GM19452 (cell line): ENCODE data around the gene SLC7A5.
"Not testable (repeated sequence)": the region's sequence is repeated elsewhere in the genome, so short reads cannot be mapped to it uniquely, and the experiment has no call there.

Experiments used
- ATAC-seq: cut with Tn5 transposase; IDR thresholded peaks from one replicate; pipeline ENCODE4 v1.9.1; 2021; ENCODE audit not compliant: unreplicated experiment

SLC7A5 gene

DNA sequence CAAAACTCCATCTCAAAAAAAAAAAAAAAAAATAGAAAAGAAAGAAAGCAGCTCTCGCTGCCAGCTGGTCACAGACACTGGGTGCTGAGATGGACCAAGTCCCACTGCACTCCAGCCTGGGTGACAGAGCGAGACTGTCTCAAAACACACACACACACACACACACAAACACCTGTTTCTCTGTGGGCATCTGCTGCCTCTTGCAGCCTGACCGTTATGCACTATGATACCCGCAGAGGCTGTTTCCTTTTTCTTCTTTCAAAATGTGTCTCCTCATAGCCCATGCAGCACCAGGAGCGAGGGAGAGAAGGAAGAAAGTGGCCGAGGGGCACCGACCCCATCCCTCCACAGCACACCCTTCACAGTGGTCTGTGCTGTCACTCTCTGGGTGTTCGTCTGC is 66.6 kb downstream of the SLC7A5 start:
- ATAC-seq, result no peak

DNA sequence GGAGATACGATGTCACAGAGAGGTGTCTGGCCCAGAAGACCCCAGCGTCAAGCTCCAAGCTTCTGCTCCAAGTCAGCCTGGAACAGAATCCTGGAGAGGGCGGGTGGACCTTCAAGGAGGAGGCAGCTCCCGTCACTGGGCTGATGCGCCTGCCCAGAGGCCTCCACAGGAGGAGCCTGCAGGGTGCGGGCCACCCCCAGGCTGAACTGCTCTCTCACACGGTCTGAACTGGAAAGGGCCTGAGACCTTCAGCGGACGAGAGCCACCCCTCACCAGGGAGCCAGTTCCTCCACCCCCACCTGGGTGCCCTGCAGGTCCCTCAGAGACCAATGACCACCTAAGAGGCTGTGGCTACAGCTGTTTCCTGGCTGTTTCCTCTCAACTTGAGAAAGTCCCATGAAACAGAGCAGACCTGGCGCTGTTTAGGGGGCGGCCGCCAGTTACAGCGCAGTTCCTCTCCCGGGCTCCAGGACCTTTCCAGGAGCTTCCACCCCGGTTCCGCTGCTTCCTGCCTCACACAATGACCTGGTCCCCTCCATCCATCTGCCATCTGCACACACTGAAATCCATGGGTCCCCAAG is 67.5 kb downstream of the SLC7A5 start:
- no peak for ATAC-seq

DNA sequence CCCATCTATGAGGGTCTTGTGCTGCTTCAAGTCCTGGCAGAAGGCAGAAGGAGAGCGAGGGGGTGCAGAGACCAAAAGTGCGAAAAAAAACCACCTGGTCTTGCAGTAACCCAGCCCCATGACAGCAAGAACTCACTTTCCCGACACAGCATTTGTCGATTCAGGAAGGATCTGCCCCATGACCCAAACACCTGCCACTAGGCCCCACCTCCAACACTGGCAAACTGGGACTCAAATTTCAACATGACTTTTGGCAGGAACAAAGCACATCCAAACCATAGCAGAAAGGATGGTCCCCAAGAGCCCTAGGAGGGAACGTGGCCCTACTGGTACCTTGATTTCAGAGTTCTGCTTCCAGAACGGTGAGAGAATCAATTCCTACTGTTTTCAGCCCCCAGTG is 68.8 kb downstream of the SLC7A5 start:
- ATAC-seq, result no peak

DNA sequence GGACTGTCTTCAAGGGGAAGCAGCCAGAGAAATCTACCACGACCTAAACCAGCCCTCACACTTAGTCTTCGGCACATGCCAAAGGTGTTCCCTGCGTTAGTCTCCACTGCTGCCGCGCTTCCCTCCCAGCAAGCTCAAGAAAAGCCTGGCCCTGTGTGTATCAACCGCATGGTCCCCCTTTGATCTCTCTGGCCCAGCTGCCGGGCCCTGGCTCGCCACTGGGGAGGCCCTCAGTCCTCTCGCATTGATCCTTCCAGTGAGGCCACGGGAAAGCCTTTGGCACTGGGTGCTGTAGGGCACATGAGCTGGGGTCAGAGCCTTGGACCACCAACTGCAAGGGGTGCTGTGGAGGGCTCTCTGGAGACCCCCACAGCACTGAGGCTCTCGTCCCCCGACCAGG is 74.0 kb downstream of the SLC7A5 start:
- no peak for ATAC-seq

DNA sequence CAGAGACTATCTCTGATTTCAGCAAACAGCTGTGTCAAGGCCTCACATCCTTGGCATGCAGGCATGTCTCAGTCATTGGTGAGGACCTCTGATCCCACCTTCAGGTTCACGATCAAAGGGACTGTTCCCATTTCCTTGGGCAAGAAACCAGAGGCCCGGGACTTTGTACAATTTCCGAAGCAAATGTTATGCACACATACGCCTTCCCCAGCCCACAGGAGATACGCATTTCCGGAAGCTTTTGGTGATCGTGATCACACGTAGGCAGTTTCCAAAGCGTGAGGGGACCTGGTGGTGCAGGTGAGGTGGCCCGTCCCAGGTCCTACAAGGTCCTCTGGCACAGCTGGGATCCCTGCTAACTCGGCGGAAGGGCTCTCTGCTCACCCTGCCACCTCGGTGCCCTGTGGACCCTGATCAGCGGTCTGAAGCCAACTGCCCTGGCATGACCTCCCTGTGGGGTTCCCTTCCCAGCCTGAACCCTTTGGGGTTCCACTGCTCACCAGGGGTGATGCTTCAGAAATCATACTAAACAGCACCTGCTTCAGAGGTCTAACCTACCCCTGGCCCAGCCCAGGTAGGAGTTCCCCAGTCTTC is 74.7 kb downstream of the SLC7A5 start:
- no peak for ATAC-seq

DNA sequence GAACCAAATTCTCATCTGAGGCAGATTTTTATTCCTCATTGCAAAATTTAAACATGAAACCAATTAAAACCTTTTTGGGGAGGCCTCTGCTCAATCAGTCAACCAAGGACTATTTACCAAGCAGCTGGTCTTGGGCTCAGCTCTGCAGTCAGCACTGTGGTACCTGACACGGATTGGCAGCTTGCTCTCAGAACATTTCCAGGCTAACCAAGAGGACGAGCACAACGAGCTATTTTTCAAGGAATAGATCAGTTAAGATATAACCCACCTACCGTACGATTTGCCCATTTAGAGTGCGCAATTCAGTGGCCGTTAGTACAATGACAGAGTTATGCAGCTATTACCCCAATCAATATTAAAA is 77.1 kb downstream of the SLC7A5 start:
- no peak for ATAC-seq

DNA sequence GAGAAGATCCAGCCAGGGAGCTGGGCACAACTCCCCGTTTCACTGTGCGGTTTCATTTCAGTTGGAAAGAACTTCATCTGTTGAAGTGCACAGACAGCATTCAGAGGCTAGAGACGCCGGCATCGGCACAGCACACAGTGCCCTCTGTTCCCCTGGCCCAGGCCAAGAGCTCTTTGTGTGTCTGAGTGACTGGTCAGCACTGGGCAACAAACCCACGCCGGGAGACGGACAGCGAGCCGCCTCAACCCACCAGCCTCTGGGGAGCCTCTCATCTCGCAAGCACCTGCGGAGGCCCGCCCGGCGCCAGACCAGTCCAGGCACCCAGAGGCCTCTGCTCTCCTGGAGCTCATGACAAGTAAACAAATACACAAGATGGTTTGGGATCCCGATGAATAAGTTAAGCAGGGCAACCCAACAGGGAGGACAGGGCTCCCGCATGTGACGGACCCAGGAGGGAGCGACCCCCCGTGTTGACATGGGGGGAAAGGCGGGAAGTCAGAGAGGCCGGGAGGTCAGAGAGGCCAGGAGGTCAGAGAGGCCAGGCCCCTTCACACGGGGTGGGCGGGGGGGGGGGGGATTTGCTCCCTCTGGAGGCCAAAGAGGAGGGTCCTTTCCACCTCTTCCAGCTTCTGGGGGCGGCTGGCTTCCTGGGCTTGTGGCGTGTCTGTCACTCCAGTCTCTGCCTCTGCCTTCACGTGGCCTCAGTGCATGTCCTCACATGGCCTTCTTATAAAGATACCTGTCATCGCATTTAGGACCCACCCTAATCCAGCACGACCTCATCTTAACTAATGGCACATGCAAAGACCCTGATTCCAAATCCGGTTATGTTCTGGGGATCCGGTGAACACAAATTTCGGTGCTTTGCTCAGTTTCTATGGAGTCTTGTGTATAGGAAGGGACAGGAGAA is 77.8 kb downstream of the SLC7A5 start:
- ATAC-seq, result no peak

DNA sequence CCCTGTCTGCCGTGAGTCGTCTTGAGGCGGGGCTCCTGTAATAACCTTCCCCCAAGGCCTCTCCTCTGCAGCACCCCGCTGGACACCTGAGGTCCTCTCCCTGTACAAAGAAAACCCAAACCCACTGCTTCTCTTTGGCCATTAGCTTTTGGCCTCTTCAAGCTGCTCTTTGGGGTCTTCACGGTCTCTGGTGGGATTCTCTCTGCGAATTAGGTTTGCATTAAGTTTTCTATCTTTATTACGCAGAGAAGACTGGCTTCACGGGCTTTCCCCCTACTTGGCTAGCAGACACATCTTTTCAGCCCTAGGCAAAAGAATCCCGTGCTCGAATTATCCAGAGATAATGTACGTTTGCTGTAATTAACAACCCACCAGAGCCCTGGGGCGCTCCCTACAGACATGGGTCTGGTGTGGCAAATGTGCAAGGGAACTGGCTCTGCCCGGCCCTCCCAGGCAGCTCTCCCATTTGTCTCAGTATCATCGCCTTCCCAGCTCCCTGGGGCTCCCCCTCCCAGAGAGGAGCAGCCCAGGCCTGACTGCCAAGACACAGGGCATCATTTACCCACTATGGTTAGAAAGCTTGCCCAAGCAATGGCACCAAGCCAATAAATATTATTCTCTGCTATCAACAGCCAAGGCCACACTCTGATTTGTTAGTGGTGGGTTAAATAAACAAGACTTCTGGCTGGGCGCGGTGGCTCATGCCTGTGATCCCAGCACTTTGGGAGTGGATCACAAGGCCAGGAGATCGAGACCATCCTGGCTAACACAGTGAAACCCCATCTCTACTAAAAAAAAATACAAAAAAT is 78.8 kb downstream of the SLC7A5 start:
- ATAC-seq, result no peak

DNA sequence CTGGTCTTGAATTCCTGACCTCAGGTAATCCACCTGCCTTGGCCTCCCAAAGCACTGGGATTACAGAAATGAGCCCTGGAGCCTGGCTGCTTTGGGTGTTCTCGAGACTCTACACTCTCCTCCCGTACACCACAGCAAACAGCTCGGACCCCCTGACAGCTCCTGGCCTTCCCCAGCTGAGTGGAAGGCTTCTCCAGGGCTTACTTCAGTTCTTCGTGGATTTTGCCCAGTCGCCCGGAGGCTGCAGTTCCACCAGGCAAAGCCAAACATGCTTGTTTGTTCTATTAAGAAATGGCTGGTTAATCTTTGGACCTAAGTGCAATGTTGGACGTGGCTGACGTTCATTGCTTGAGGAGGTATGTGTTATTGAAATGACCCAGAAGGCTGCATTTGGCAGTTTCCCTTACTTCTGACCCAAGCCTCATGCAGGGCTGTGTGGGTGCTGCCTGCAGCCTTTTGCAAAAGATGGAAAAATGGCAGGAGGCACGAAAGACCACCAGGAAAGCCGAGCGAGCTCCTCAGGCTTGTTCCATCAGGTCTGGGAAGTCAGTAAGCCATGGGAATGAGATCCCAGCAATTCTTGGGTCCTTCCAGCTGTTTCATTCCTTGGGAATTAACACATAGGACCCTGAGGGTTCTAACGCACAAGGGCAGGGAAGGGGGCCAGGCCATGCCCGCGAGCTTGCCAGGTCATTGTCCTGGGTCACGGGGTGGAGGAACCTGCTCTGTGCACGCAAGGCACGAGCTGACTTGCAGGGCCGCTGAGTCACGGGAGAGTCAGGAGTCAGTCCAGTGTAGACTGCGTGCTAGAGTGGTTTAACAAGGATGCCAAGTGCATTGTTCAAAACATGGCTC is 79.6 kb downstream of the SLC7A5 start:
- no peak for ATAC-seq

DNA sequence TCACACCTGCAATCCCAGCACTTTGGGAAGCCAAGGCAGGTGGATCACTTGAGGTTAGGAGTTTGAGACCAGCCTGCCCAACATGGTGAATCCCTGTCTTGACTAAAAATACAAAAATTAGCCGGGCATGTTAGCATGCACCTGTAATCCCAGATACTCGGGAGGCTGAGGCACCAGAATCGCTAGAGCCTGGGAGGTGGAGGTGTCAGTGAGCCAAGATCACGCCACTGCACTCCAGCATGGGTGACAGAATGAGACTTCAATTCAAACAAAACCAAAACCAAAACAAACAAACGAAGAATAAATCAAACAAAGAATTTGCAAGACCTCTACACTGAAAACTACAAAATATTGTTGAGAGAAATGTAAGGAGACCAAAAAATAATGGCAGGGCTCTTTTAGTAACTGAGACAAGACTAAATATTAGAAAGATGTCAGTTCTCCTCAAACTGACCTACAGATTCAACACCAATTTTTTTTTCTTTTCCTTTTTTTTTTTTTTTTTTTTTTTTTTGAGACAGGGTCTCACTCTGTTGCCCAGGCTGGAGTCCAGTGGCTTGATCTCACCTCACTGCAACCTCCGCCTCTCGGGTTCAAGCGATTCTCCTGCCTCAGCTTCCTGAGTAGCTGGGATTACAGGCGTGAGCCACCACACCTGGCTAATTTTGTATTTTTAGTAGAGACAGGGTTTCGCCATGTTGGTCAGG is 80.4 kb downstream of the SLC7A5 start:
- ATAC-seq, result not testable (repeated sequence)

DNA sequence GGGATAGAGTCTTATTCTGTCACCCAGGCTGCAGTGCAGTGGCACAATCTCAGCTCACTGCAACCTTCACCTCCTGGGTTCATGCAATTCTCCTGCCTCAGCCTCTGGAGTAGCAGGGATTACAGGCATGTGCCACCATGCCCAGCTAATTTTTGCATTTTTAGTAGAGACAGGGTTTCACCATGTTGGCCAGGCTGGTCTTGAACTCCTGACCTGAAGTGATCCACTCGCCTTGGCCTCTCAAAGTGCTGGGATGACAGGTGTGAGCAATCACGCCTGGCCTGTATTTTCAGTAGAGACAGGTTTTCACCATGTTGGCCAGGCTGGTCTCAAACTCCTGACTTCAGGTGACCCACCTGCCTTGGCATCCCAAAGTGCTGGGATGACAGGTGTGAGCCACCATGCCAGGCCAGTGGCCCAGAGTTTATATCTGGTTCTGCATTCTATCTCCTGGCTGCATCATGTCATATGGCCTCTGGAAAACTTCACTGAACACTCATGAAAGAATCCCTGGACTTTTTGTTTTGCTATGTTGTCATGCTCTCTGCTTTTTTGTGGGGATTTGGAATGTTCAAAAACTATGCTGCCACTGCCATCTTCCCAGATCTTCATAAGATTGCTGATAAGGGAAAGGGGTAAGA is 81.7 kb downstream of the SLC7A5 start:
- not testable (repeated sequence) for ATAC-seq

DNA sequence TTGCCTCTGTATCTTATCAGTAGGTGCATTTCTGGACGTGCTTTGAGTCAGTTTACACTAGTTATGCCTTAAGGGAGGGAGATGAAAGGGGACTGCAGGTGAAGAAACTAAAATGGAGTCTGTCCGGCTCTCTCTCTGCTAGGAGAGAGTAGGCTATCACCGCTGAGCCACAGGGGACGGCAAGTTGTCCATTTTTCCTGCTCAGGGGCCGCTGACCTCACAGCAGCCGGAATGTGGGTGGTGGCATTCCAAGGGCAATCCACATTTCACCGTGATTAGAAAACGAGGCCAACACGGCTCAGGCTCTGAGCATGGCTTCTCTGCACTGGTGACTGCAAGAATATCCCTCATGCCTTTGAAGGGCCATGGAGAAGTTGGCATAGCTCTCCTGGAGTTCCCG is 84.5 kb downstream of the SLC7A5 start:
- ATAC-seq, result no peak

DNA sequence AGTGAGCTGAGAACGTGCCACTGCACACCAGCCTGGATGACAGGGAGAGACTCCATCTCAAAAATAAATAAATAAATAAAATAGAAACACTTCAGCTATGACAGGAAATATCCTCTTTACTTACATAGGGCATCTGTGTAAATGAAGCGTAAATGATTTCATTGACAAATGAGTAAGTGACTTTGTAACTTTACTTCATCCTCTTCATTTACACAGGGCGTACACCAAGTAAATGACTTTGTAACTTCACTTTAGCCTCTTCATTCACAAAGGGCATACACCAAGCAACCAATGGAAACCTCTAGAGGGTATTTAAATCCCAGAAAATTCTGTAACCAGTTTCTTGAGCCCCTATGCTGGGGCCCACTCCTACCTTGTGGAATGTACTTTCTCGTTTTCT is 87.3 kb downstream of the SLC7A5 start:
- no peak for ATAC-seq

DNA sequence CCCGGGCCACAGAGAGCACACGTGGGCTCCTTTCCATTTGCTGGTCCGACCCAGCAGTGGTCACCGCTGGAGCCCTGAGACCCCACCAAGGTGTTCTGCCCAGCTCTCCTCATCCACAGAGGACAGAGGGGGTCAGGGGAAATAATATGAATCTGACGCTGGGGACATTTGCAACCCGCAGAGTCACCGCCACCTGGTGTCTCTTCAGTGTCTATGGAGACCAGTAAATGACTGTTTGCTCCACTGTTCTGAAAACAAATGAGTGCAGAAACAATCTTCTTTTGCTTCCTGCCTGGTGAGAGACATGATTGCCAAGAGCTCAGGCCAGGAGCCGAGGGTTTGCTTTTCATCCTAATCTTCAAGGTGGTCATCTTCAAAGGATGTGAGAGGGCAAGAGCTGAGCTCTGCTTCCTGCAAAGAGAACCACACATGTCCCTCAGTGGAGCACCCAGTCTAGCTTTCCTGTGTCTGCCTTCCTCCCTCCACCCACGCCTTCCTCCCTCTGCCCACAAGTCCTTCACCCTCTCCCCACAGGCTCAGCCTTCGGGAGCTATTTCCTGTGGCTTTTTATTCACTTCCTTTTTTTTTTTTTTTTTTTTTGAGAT is 88.8 kb downstream of the SLC7A5 start:
- no peak for ATAC-seq
